HG03521 (cell line): ENCODE results near the gene SLCO6A1.

Experiments used
- ATAC-seq: cut with Tn5 transposase; IDR thresholded peaks from one replicate; pipeline ENCODE4 v1.9.1; 2021; ENCODE audit warnings: mild to moderate bottlenecking, moderate library complexity; ENCODE audit not compliant: unreplicated experiment

Gene SLCO6A1

GRCh38 chr5:102481054-102481715 lies 17.6 kb downstream of the SLCO6A1 start:
- no peak for ATAC-seq

GRCh38 chr5:102453716-102454115 lies 45.1 kb downstream of the SLCO6A1 start:
- peak; percentile 71 for ATAC-seq

GRCh38 chr5:102451082-102451481 lies 47.7 kb downstream of the SLCO6A1 start:
- no peak for ATAC-seq

GRCh38 chr5:102450313-102450990 lies 48.3 kb downstream of the SLCO6A1 start:
- ATAC-seq: peak; percentile 52

GRCh38 chr5:102433473-102433872 lies 65.3 kb downstream of the SLCO6A1 start:
- no peak for ATAC-seq

- no peak for ATAC-seq
Observed at GRCh38 chr5:102421647-102422046, 77.2 kb downstream of the SLCO6A1 start.

- ATAC-seq: no peak
Observed at GRCh38 chr5:102418531-102418930, 80.3 kb downstream of the SLCO6A1 start.

GRCh38 chr5:102414448-102414847 lies 84.4 kb downstream of the SLCO6A1 start:
- ATAC-seq: no peak

GRCh38 chr5:102388235-102388634 lies 110.6 kb downstream of the SLCO6A1 start:
- ATAC-seq: no peak

GRCh38 chr5:102385365-102385764 lies 113.4 kb downstream of the SLCO6A1 start:
- ATAC-seq: no peak

- ATAC-seq: no peak
Observed at GRCh38 chr5:102380174-102380573, 118.6 kb downstream of the SLCO6A1 start.

- ATAC-seq: no peak
Observed at GRCh38 chr5:102375876-102376275, 122.9 kb downstream of the SLCO6A1 start.

- no peak for ATAC-seq
Observed at GRCh38 chr5:102375272-102375671, 123.5 kb downstream of the SLCO6A1 start.

GRCh38 chr5:102368392-102368791 lies 130.4 kb downstream of the SLCO6A1 start:
- ATAC-seq: no peak

GRCh38 chr5:102341681-102342288 lies 157.0 kb downstream of the SLCO6A1 start:
- no peak for ATAC-seq

- no peak for ATAC-seq
Observed at GRCh38 chr5:102324714-102325113, 174.1 kb downstream of the SLCO6A1 start.
